LNCaP clone FGC (cell line): Measurements from ENCODE around the gene WWC2.

ENCODE experiments used
- DNase-seq: peaks from one replicate; pipeline ENCODE4 v3.0.0-alpha.2; 2011; ENCODE audit warnings: low read depth
- H3K4me3 ChIP-seq: 2 replicates; pipeline ENCODE4 v1.5.1; 2011; ENCODE audit warnings: mild to moderate bottlenecking, low read depth, low read length, control low read depth
- CTCF ChIP-seq: IDR thresholded peaks from 2 replicates; pipeline ENCODE4 v1.5.1; 2012; ENCODE audit warnings: mild to moderate bottlenecking; ENCODE audit not compliant: control insufficient read depth, insufficient read depth; ENCODE audit errors: extremely low read depth

Gene WWC2

GRCh38 chr4:183211533-183211932, 112.5 kb downstream of the WWC2 start:
- no peak for TF ChIP-seq CTCF

GRCh38 chr4:183213996-183214395, 114.9 kb downstream of the WWC2 start:
- DNase-seq: no peak
- no peak for TF ChIP-seq CTCF
- H3K4me3 ChIP-seq: no peak overlapping the region

More at GRCh38 chr4:183211533-183211932, 112.5 kb downstream of the WWC2 start:
- H3K4me3 ChIP-seq: no peak overlapping the region
- DNase-seq: no peak

- H3K4me3 ChIP-seq: no peak overlapping the region
- TF ChIP-seq CTCF: no peak
These were observed 115.9 kb downstream of the WWC2 start for GRCh38 chr4:183214912-183215488.

GRCh38 chr4:183220236-183220635, 121.2 kb downstream of the WWC2 start:
- no peak for DNase-seq
- no peak for TF ChIP-seq CTCF

More at GRCh38 chr4:183214912-183215488, 115.9 kb downstream of the WWC2 start:
- DNase-seq: no peak

GRCh38 chr4:183223053-183223452, 124.0 kb downstream of the WWC2 start:
- no peak for DNase-seq
- H3K4me3 ChIP-seq: no peak overlapping the region
- no peak for TF ChIP-seq CTCF

More at GRCh38 chr4:183220236-183220635, 121.2 kb downstream of the WWC2 start:
- H3K4me3 ChIP-seq: no peak overlapping the region

- no peak for DNase-seq
- H3K4me3 ChIP-seq: no peak overlapping the region
- no peak for TF ChIP-seq CTCF
These were observed 130.3 kb downstream of the WWC2 start for GRCh38 chr4:183229397-183229796.
